Esophagus squamous epithelium (tissue), 4 donors: ENCODE measurements around the gene RRAGD.
A peak's percentile ranks its signal among the peaks of the same experiment; 100 is the strongest.

Experiments used
- CTCF ChIP-seq, 6 experiments: fragments of 450-650 bp in 4 of 6; fragments of 200-600 bp in 2 of 6; sonication (generic) in 2 of 6; IDR thresholded peaks; one replicate each; pipeline ENCODE4 v1.5.1; 2016 to 2019; ENCODE audit warnings: antibody characterized with exemption in 6 of 6, mild to moderate bottlenecking in 4 of 6, moderate library complexity in 4 of 6
- POLR2A ChIP-seq, 4 donors: fragments of 450-650 bp; IDR thresholded peaks; one replicate each; pipeline ENCODE4 v1.6.1; 2017; ENCODE audit warnings: antibody characterized with exemption in 4 of 4, mild to moderate bottlenecking in 4 of 4, moderate library complexity in 3 of 4

- TF ChIP-seq CTCF (IDR thresholded peaks at IDR 0.05) = peak; percentile 80 to 92 (median 88)
- TF ChIP-seq POLR2A (IDR thresholded peaks at IDR 0.05) = no peak
Measured at GRCh38 chr6:89371849-89372505, 40.1 kb downstream of the RRAGD start.
